ENCODE measurements around the gene CHRND.

The CHRND gene

DNA sequence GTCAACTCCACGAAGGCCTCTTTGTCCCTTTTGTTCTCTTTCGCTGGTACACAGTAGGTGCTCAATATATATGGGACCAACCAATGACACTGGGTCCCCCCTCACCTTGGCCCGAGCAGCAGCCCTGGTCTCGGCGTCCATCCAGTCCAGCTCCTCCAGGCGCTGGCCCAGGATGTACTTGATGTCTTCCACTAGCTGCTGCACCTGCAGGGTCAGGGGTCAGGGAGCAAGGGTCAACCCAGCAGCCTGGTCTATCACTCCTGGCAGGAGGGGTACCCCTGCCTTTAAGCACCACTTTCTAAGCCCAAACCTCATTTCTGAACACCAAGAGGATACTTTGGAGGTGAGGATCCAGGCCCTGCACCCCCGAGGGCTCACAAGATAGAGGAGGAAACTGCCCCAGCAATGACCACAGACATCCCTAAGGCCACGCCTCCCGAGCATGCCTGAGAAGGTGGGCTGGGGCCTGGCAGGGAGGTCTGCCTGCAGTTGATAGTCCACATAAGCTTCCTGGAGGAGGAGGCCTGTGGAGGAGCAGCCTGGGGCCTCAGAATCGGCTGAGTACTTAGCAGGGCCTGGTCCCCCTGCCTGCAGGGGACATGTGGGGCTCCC lies 42.5 kb upstream of the CHRND start:
- peaks cover 61% of the 10 kb centered on the region for H3K27me3 ChIP-seq (ENCODE audit: insufficient read depth, low read length)
- 93% methylated on average over 10 of the region's 10 CpGs for WGBS
- no peak overlapping the region for H3K4me3 ChIP-seq (ENCODE audit: low read length)
- no peaks in the 10 kb centered on the region; the same call in 1 of the 2 replicates for H3K4me1 ChIP-seq (ENCODE audit: insufficient read depth, low read length)
- H3K36me3 ChIP-seq (ENCODE audit: insufficient read depth, low read length): no peaks in the 10 kb centered on the region
- no peak overlapping the region for H3K9ac ChIP-seq (ENCODE audit: low read depth, low read length)
- no peak overlapping the region for H3K27ac ChIP-seq (ENCODE audit: low read depth, low read length)
- no peaks in the 10 kb centered on the region for H3K9me3 ChIP-seq (ENCODE audit: insufficient read depth, low read depth, low read length)

DNA sequence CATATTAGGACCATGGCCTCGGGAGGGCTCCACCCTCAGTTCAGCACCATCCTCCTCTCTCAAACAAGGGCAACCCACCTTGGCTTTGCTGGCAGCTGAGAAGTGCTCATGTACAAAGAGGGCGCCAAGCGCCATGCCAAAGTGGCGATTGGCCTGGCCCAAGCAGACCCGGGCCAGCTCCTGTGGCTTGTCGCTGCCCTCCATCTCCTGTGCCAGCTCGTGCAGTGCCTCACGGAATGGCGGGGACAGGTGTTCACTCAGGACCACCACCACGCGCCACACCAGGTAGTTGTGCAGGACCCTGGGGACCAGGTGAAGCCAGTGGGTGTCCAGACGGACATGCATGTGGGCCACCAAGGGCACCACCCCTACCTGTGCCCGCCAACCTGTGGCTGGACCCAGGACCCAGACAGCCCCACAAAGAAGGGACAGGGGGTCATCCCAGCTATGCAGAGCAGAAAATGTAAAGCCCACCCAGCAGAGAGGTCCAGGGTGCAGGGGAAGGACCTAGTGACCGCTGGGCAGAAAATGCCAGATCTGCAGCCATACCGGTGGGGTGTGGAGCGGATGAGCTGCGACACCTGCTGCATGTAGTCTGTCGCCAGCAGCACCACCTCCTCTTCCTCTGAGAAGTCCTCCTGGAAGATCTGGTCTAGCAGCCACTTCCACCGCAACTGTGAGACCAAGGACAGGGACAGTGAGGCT lies 41.9 kb upstream of the CHRND start:
- Histone ChIP-seq H3K36me3 (ENCODE audit: insufficient read depth, low read length) (no peaks in the 10 kb centered on the region), H3K27ac (ENCODE audit: low read depth, low read length) (no peak overlapping the region), H3K27me3 (ENCODE audit: insufficient read depth, low read length) (peaks cover 67% of the 10 kb centered on the region), H3K9ac (ENCODE audit: low read depth, low read length) (no peak overlapping the region), H3K9me3 (ENCODE audit: insufficient read depth, low read depth, low read length) (no peaks in the 10 kb centered on the region), H3K4me1 (ENCODE audit: insufficient read depth, low read length) (peaks cover 2% of the 10 kb centered on the region; the same call in 1 of the 2 replicates), H3K4me3 (ENCODE audit: low read length) (no peak overlapping the region)
- 94% methylated on average over 19 of the region's 19 CpGs for whole genome bisulfite sequencing

DNA sequence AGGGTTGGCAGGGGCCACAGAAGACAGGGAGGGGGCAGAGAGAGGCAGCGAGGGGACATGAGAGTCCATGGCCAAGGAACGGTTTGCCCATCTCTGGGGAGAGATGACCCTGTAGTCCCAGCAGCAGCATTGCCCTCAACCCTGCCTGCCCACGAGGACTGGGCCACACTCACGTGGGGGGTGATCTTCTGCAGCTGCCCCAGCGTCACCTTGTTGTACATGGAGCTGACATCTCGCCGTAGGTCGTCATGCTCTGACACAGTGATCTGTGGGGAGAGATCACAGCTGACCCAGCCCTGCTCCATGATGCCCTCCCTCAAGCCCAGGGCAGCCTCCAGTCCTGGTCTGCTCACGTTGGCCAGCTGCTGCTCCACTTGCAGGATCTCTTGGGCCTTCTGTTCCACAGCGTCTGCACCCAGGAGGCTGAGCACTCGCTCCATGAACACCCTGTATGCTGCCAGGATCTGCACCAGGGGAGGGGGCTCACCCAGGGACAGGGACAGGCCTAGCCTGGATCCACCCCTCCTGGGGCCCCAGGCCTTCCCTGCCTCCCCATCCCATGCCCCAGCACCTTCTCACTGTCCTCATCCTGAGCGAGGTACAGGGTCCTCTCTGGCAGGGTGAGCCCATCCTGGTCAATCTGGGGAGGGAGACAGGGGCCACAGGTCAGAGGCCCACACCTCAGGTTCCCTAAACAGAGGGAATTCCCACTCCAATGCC lies 41.2 kb upstream of the CHRND start:
- peaks cover 9% of the 10 kb centered on the region for H3K4me1 ChIP-seq (ENCODE audit: insufficient read depth, low read length)
- H3K4me3 ChIP-seq (ENCODE audit: low read length): no peak overlapping the region
- no peak overlapping the region for H3K27ac ChIP-seq (ENCODE audit: low read depth, low read length)
- no peaks in the 10 kb centered on the region for H3K36me3 ChIP-seq (ENCODE audit: insufficient read depth, low read length)
- WGBS: 87% methylated on average over 12 of the region's 12 CpGs
- peaks cover 74% of the 10 kb centered on the region for H3K27me3 ChIP-seq (ENCODE audit: insufficient read depth, low read length)
- H3K9ac ChIP-seq (ENCODE audit: low read depth, low read length): no peak overlapping the region
- no peaks in the 10 kb centered on the region for H3K9me3 ChIP-seq (ENCODE audit: insufficient read depth, low read depth, low read length)

DNA sequence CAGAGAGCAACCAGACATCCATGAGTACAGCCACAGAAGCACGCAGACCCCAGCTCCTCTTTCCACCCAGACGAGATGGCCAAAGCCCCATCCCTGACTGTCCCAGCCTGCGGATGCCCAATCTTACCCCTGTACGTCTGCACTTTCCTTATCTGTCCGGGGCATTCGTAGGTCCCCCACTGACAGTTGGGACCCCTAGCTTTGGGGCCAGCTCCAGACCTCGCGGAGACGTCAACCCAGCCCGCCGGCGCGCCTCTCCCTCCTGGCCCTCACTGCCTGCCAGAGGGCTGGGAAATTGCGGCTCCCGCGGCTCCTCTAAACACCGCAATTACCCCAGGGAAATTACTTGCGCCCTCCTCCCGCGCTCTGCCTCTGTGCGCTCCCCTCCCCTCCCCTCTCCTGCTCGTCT lies 40.6 kb upstream of the CHRND start:
- Histone ChIP-seq H3K9ac (ENCODE audit: low read depth, low read length) (no peak overlapping the region), H3K36me3 (ENCODE audit: insufficient read depth, low read length) (no peaks in the 10 kb centered on the region), H3K9me3 (ENCODE audit: insufficient read depth, low read depth, low read length) (no peaks in the 10 kb centered on the region), H3K4me1 (ENCODE audit: insufficient read depth, low read length) (peaks cover 11% of the 10 kb centered on the region), H3K4me3 (ENCODE audit: low read length) (peak overlapping the region; percentile 47), H3K27ac (ENCODE audit: low read depth, low read length) (no peak overlapping the region), H3K27me3 (ENCODE audit: insufficient read depth, low read length) (peaks cover 78% of the 10 kb centered on the region)
- WGBS: 12% methylated on average over 22 of the region's 22 CpGs

DNA sequence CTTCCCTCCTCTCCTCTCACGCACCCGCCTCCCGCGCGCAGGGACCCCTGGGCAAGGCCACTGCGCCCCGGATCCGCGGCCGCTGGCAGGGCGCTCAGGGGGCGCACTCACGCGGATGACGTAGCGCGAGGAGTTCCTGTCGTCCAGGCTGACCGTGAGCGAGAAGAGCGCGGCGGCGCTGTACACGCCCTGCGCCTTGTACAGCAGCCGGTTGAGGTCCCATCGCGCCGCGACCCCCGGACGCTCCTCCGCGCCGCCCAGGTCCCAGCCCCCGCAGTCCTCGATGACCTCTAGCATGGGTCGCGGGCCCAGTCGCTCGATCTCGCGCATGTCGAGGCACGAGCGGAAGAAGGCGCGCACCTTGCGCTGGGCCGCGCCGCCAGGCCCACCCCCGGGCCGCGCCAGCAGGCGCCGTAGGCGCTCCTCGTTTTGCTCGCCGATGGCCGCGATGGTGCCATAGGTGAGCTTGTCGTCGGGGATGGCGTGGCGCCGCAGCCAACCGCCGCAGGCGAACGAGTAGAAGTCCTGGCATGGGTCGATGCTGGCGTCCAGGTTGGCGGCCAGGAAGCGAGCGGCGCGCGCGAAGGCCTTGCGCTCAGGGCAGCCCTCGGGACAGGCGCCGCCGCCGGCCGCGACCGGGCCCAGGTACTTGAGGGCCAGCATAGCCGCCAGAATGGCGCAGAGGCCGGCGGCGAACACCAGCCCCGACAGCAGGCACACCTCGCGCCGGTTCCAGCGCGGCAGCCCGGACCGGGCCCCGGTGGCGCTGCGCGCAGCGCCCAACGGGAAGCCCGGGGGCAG lies 40.0 kb upstream of the CHRND start:
- WGBS: 3% methylated on average over 111 of the region's 111 CpGs
- no peak overlapping the region for H3K27ac ChIP-seq (ENCODE audit: low read depth, low read length)
- peaks cover 11% of the 10 kb centered on the region for H3K4me1 ChIP-seq (ENCODE audit: insufficient read depth, low read length)
- no peaks in the 10 kb centered on the region for H3K36me3 ChIP-seq (ENCODE audit: insufficient read depth, low read length)
- peaks cover 78% of the 10 kb centered on the region for H3K27me3 ChIP-seq (ENCODE audit: insufficient read depth, low read length)
- peak overlapping the region; percentile 47 for H3K4me3 ChIP-seq (ENCODE audit: low read length)
- no peak overlapping the region; the same call in 1 of the 2 replicates for H3K9ac ChIP-seq (ENCODE audit: low read depth, low read length)
- H3K9me3 ChIP-seq (ENCODE audit: insufficient read depth, low read depth, low read length): no peaks in the 10 kb centered on the region

DNA sequence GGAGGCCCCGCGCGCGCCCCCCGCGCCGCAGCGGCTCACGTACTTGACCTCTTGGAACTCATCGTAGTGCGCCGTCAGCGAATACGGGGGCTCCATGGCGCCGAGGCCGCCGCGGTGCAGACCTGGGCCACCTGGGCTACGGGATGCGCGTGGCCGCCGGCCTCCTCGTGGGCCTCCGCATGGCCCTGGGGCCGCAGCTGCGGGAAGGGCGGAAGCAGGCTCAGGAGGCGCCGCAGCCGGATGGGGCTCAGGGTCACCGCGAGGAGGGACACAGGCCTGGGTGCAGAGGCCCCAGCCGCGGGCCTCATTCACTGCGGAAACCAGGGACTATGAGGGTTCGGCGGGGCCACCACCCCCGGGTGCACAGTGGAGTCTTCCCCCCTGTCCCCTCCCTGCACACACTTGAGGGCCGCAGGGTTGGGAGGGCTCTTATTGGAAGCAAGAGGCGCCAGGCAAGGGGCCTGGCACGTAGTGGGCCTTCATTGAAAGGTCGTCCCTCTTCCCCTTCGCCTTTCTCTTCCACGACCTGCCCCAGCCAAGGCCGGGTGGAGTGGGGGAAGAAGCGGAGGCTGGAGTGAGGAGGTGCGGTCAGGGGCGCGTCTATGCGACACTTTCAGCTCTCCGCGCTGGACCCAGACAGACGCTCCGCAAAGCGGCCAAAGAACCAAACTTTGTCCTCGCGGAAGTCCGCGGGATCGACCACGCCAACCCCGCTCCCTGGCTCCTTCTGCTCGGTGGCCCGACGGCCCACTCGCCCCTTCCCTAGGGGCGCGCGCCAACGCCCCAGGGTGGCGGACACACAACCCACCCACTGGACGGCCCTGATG lies 39.2 kb upstream of the CHRND start:
- 5% methylated on average over 72 of the region's 74 CpGs for WGBS
- Histone ChIP-seq H3K36me3 (ENCODE audit: insufficient read depth, low read length) (no peaks in the 10 kb centered on the region), H3K4me1 (ENCODE audit: insufficient read depth, low read length) (peaks cover 11% of the 10 kb centered on the region), H3K9me3 (ENCODE audit: insufficient read depth, low read depth, low read length) (no peaks in the 10 kb centered on the region), H3K9ac (ENCODE audit: low read depth, low read length) (no peak overlapping the region), H3K27me3 (ENCODE audit: insufficient read depth, low read length) (peaks cover 78% of the 10 kb centered on the region), H3K4me3 (ENCODE audit: low read length) (peak overlapping the region; percentile 47), H3K27ac (ENCODE audit: low read depth, low read length) (no peak overlapping the region)

DNA sequence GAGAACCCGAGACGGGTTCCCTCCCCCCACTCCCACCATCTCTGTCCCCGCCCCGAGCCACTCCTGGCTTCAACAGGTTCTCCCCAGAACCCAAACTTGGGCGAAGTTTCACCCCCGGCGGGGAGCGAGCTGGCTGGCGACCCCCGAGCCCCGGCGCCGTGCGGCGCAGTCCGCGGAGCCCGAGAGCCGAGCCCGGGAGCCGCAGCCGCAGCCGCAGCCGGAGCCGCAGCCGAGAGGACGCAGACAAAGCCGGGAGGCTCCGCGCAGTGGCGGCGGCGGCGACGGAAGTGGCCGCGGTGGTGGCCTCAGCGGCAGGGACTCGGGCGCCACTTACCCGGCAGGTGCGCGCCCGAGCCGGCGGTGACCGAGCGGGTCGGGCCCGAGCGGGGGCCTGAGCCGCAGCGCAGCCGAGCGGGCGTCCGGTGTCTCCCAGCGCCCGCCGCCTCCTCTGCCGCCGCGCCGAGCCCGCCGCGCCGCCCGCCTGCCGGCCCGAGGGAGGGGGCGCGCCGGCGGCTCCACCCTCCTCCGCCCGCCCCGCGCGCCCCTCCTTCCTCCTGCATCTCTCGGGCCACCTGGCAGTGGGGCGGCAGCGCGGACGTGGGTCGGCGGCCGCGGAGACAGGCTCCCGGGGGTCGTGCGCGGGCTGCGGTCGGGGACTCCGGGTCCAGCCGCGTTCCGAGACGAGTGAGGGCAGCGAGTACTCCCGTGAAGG lies 38.4 kb upstream of the CHRND start, which contains the start of gene ECEL1:
Gene ECEL1, minus strand, starts transcription at position 450 of the 712 bp plus-strand sequence. CDS start 1,181 bp downstream, outside the sequence.
- Histone ChIP-seq H3K4me3 (ENCODE audit: low read length) (peak within 1 kb of the TSS; percentile 47), H3K27me3 (ENCODE audit: insufficient read depth, low read length) (peaks cover 74% of the 10 kb centered on the region)

DNA sequence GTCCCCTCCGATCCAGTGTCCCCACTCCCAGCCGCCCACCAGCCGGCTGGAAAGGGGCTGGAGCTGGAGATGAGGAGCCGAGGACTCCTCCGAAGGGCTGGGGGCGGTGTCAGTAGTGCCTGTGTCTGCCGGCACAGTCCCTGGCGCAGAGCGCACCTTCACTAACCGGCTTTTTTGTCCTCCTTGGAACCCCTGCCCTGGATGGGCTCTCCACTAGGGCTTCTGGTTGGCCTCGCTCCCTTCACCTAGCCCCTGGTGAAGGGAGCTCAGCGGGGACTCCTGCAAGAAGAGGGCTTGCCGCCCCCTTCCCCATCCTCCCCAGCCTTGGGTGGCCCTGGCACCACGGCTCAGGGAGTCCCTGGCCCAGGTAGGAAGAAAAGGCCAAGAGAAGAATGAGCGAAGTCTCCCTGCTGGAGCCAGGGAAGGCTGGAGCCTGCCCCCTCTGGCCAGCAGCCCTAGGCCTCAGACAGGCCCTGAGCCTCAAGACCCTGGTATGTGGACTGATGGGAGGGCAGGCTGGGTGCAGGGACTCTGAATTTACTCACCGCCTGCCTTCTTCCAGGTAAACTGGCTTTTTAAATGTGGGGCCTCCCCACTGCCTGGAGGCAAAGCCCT lies 37.8 kb upstream of the CHRND start:
- H3K9ac ChIP-seq (ENCODE audit: low read depth, low read length): no peak overlapping the region
- no peak overlapping the region for H3K27ac ChIP-seq (ENCODE audit: low read depth, low read length)
- H3K4me3 ChIP-seq (ENCODE audit: low read length): peak overlapping the region; percentile 47
- H3K36me3 ChIP-seq (ENCODE audit: insufficient read depth, low read length): no peaks in the 10 kb centered on the region
- H3K9me3 ChIP-seq (ENCODE audit: insufficient read depth, low read depth, low read length): no peaks in the 10 kb centered on the region
- WGBS: 15% methylated on average over 16 of the region's 16 CpGs
- peaks cover 11% of the 10 kb centered on the region for H3K4me1 ChIP-seq (ENCODE audit: insufficient read depth, low read length)
- H3K27me3 ChIP-seq (ENCODE audit: insufficient read depth, low read length): peaks cover 69% of the 10 kb centered on the region

More for the DNA sequence above, 38.4 kb upstream of the CHRND start, which contains the start of gene ECEL1:
- no peaks in the 10 kb centered on the region for H3K9me3 ChIP-seq (ENCODE audit: insufficient read depth, low read depth, low read length)
- no peaks in the 10 kb centered on the region for H3K36me3 ChIP-seq (ENCODE audit: insufficient read depth, low read length)
- no peak within 1 kb of the TSS for H3K27ac ChIP-seq (ENCODE audit: low read depth, low read length)
- H3K9ac ChIP-seq (ENCODE audit: low read depth, low read length): no peak within 1 kb of the TSS
- peaks cover 11% of the 10 kb centered on the region for H3K4me1 ChIP-seq (ENCODE audit: insufficient read depth, low read length)
- WGBS: 1% methylated on average over 102 of the region's 102 CpGs

DNA sequence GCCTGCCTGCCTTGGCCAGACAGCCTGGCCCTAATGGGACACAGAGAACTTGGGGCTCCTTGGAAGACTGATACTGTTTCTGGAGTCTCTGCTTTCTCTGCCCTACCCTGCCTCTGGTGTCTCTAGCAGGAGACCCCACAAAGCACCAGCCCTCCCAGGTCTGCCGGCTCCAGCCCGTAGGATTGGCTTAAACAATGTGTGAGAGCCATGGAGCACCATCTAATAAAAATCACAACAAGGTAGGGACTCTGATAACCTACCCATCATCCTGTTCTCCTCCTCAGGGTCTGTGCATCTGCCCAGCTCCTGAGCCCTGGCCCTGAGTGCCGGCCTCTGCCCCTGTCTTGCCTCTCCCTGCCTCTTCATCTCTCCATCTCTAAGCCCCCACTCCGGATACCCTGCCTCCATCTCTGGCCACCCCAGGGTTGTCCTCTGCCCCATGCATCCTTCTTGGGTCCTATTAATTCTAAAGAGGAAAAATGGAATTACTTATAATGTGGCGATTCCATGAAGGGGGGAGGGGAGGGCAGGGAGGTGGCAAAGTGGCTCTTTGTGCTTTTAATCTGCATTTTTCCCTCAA lies 37.1 kb upstream of the CHRND start:
- H3K9me3 ChIP-seq (ENCODE audit: insufficient read depth, low read depth, low read length): no peaks in the 10 kb centered on the region
- H3K27ac ChIP-seq (ENCODE audit: low read depth, low read length): no peak overlapping the region
- H3K4me3 ChIP-seq (ENCODE audit: low read length): no peak overlapping the region
- WGBS: 86% methylated on average over 5 of the region's 5 CpGs
- H3K4me1 ChIP-seq (ENCODE audit: insufficient read depth, low read length): peaks cover 11% of the 10 kb centered on the region
- peaks cover 63% of the 10 kb centered on the region for H3K27me3 ChIP-seq (ENCODE audit: insufficient read depth, low read length)
- no peaks in the 10 kb centered on the region for H3K36me3 ChIP-seq (ENCODE audit: insufficient read depth, low read length)
- H3K9ac ChIP-seq (ENCODE audit: low read depth, low read length): no peak overlapping the region
